ENCODE measurements around the gene C2orf49. TPM values are rescaled to one million over a fixed set of nuclear protein-coding genes. Genes with fewer than 3 reads are reported as not detected.

C2orf49 gene
- total RNA-seq, 1 donor from 2014 or later = 15.3 TPM

- peak overlapping the region; percentile 38 for H3K27ac Mint-ChIP-seq (ENCODE audit: unreplicated experiment)
- H3K4me3 Mint-ChIP-seq (ENCODE audit: unreplicated experiment) = no peak overlapping the region
- TF ChIP-seq CTCF (IDR thresholded peaks at IDR 0.05) = no peak
- no peaks in the 10 kb centered on the region for H3K27me3 Mint-ChIP-seq (ENCODE audit: low read depth)
- DNase-seq (ENCODE audit: low spot score) = no peak
- no peaks in the 10 kb centered on the region for H3K9me3 Mint-ChIP-seq (ENCODE audit: low read depth)
- peaks cover 90% of the 10 kb centered on the region for H3K4me1 Mint-ChIP-seq (ENCODE audit: low read depth)
- peaks cover 20% of the 10 kb centered on the region for H3K36me3 Mint-ChIP-seq (ENCODE audit: low read depth)
These were observed 56.2 kb downstream of the C2orf49 start for GRCh38 chr2:105393373-105394055.

- Mint-ChIP-seq H3K27ac (ENCODE audit: unreplicated experiment) (peak overlapping the region; percentile 93), H3K4me3 (ENCODE audit: unreplicated experiment) (peak overlapping the region; percentile 94), H3K36me3 (ENCODE audit: low read depth) (peaks cover 20% of the 10 kb centered on the region), H3K9me3 (ENCODE audit: low read depth) (no peaks in the 10 kb centered on the region), H3K27me3 (ENCODE audit: low read depth) (no peaks in the 10 kb centered on the region), H3K4me1 (ENCODE audit: low read depth) (peaks cover 81% of the 10 kb centered on the region)
- DNase-seq (ENCODE audit: low spot score) = no peak
- TF ChIP-seq CTCF (IDR thresholded peaks at IDR 0.05) = no peak
These were observed 57.7 kb downstream of the C2orf49 start for GRCh38 chr2:105394951-105395611.

- Mint-ChIP-seq H3K27ac (ENCODE audit: unreplicated experiment) (peak overlapping the region; percentile 93), H3K9me3 (ENCODE audit: low read depth) (no peaks in the 10 kb centered on the region), H3K36me3 (ENCODE audit: low read depth) (peaks cover 20% of the 10 kb centered on the region), H3K4me3 (ENCODE audit: unreplicated experiment) (peak overlapping the region; percentile 94), H3K27me3 (ENCODE audit: low read depth) (no peaks in the 10 kb centered on the region), H3K4me1 (ENCODE audit: low read depth) (peaks cover 78% of the 10 kb centered on the region)
- no peak for DNase-seq (ENCODE audit: low spot score)
- TF ChIP-seq CTCF (IDR thresholded peaks at IDR 0.05) = no peak
These were observed 58.4 kb downstream of the C2orf49 start for GRCh38 chr2:105395691-105396090.

- Mint-ChIP-seq H3K36me3 (ENCODE audit: low read depth) (peaks cover 20% of the 10 kb centered on the region), H3K4me3 (ENCODE audit: unreplicated experiment) (peak overlapping the region; percentile 94), H3K27ac (ENCODE audit: unreplicated experiment) (peak overlapping the region; percentile 93)
These were observed 59.1 kb downstream of the C2orf49 start for GRCh38 chr2:105396254-105397024.

More at GRCh38 chr2:105396254-105397024, 59.1 kb downstream of the C2orf49 start:
- DNase-seq (ENCODE audit: low spot score) = no peak
- no peaks in the 10 kb centered on the region for H3K27me3 Mint-ChIP-seq (ENCODE audit: low read depth)
- no peaks in the 10 kb centered on the region for H3K9me3 Mint-ChIP-seq (ENCODE audit: low read depth)
- peaks cover 77% of the 10 kb centered on the region for H3K4me1 Mint-ChIP-seq (ENCODE audit: low read depth)
- TF ChIP-seq CTCF (IDR thresholded peaks at IDR 0.05) = no peak
